ENCODE data around the gene EGFL6.

Gene EGFL6

GRCh38 chrX:13590207-13590606, 20.8 kb downstream of the EGFL6 start:
- no peaks in the 10 kb centered on the region for H4K20me1 ChIP-seq (ENCODE audit: insufficient read depth, low read length, poor library complexity, severe bottlenecking)
- no peak overlapping the region for H3K9ac ChIP-seq (ENCODE audit: low read depth, low read length, poor library complexity, severe bottlenecking)
- no peak for TF ChIP-seq CTCF (conservative IDR thresholded peaks at IDR 0.05; ENCODE audit: low read length)
- TF ChIP-seq EZH2phosphoT487 (IDR thresholded peaks at IDR 0.05; ENCODE audit: borderline replicate concordance), result no peak
- H3K4me1 ChIP-seq (ENCODE audit: insufficient read depth, low read length, poor library complexity, severe bottlenecking), result no peaks in the 10 kb centered on the region
- H3K9me2 ChIP-seq (replicated peaks; ENCODE audit: low read depth, low read length), result no peaks in the 10 kb centered on the region
- H3K79me2 ChIP-seq (ENCODE audit: insufficient read depth, low read length), result no peaks in the 10 kb centered on the region
- no peak overlapping the region for H3K4me2 ChIP-seq (ENCODE audit: low read depth, low read length, poor library complexity, severe bottlenecking)
- H3K9me3 ChIP-seq (ENCODE audit: insufficient read depth, low read depth, low read length), result no peaks in the 10 kb centered on the region
- H2AFZ ChIP-seq (ENCODE audit: low read length), result no peak overlapping the region
- H3K36me3 ChIP-seq (ENCODE audit: insufficient read depth, low read length), result no peaks in the 10 kb centered on the region
- no peaks in the 10 kb centered on the region for H3F3A ChIP-seq (ENCODE audit: low read depth)
- H3K27me3 ChIP-seq (ENCODE audit: insufficient read depth, low read length, poor library complexity, severe bottlenecking), result no peaks in the 10 kb centered on the region
- no peak overlapping the region for H3K4me3 ChIP-seq (ENCODE audit: low read length, poor library complexity, severe bottlenecking)

- Histone ChIP-seq H3K36me3 (ENCODE audit: insufficient read depth, low read length) (no peaks in the 10 kb centered on the region), H3K9me3 (ENCODE audit: insufficient read depth, low read depth, low read length) (no peaks in the 10 kb centered on the region), H3K9ac (ENCODE audit: low read depth, low read length, poor library complexity, severe bottlenecking) (no peak overlapping the region), H4K20me1 (ENCODE audit: insufficient read depth, low read length, poor library complexity, severe bottlenecking) (no peaks in the 10 kb centered on the region), H3K4me1 (ENCODE audit: insufficient read depth, low read length, poor library complexity, severe bottlenecking) (no peaks in the 10 kb centered on the region), H3K27me3 (ENCODE audit: insufficient read depth, low read length, poor library complexity, severe bottlenecking) (no peaks in the 10 kb centered on the region), H3K79me2 (ENCODE audit: insufficient read depth, low read length) (no peaks in the 10 kb centered on the region), H3K9me2 (replicated peaks; ENCODE audit: low read depth, low read length) (no peaks in the 10 kb centered on the region), H3K4me2 (ENCODE audit: low read depth, low read length, poor library complexity, severe bottlenecking) (no peak overlapping the region), H2AFZ (ENCODE audit: low read length) (no peak overlapping the region), H3F3A (ENCODE audit: low read depth) (no peaks in the 10 kb centered on the region), H3K4me3 (ENCODE audit: low read length, poor library complexity, severe bottlenecking) (no peak overlapping the region)
- no peak for TF ChIP-seq EZH2phosphoT487 (IDR thresholded peaks at IDR 0.05; ENCODE audit: borderline replicate concordance)
- no peak for TF ChIP-seq CTCF (conservative IDR thresholded peaks at IDR 0.05; ENCODE audit: low read length)
These were observed 21.5 kb downstream of the EGFL6 start for GRCh38 chrX:13590914-13591313.

GRCh38 chrX:13597874-13598273, 28.5 kb downstream of the EGFL6 start:
- Histone ChIP-seq H2AFZ (ENCODE audit: low read length) (no peak overlapping the region), H3K9ac (ENCODE audit: low read depth, low read length, poor library complexity, severe bottlenecking) (no peak overlapping the region), H3K79me2 (ENCODE audit: insufficient read depth, low read length) (no peaks in the 10 kb centered on the region), H3K4me1 (ENCODE audit: insufficient read depth, low read length, poor library complexity, severe bottlenecking) (no peaks in the 10 kb centered on the region), H3K4me3 (ENCODE audit: low read length, poor library complexity, severe bottlenecking) (no peak overlapping the region), H3K9me3 (ENCODE audit: insufficient read depth, low read depth, low read length) (no peaks in the 10 kb centered on the region), H3K36me3 (ENCODE audit: insufficient read depth, low read length) (no peaks in the 10 kb centered on the region), H3K9me2 (replicated peaks; ENCODE audit: low read depth, low read length) (no peaks in the 10 kb centered on the region), H3K27me3 (ENCODE audit: insufficient read depth, low read length, poor library complexity, severe bottlenecking) (no peaks in the 10 kb centered on the region), H3F3A (ENCODE audit: low read depth) (no peaks in the 10 kb centered on the region), H4K20me1 (ENCODE audit: insufficient read depth, low read length, poor library complexity, severe bottlenecking) (no peaks in the 10 kb centered on the region), H3K4me2 (ENCODE audit: low read depth, low read length, poor library complexity, severe bottlenecking) (no peak overlapping the region)
- no peak for TF ChIP-seq EZH2phosphoT487 (IDR thresholded peaks at IDR 0.05; ENCODE audit: borderline replicate concordance)
- no peak for TF ChIP-seq CTCF (conservative IDR thresholded peaks at IDR 0.05; ENCODE audit: low read length)

Data from Loucy (cell line).